Panc1 (cell line): ENCODE results near the gene FGF19.

ENCODE experiments used
- POLR2AphosphoS5 ChIP-seq: IDR thresholded peaks from 2 replicates; pipeline ENCODE4 v1.6.1; 2012; ENCODE audit warnings: mild to moderate bottlenecking, low read depth, low read length, moderate library complexity
- SIN3A ChIP-seq: IDR thresholded peaks from 2 replicates; pipeline ENCODE4 v1.6.1; 2012; ENCODE audit warnings: low read depth, mild to moderate bottlenecking, low read length, moderate library complexity, borderline replicate concordance; ENCODE audit not compliant: insufficient read depth
- TCF7L2 ChIP-seq: IDR thresholded peaks from 2 replicates; pipeline ENCODE4 v1.6.1; 2011; ENCODE audit warnings: mild to moderate bottlenecking, low read depth, low read length, inconsistent platforms
- TF ChIP-seq, protein P1 (sequence below): fragments of 450-650 bp; IDR thresholded peaks from 2 replicates; pipeline ENCODE4 v1.5.1; 2017; ENCODE audit warnings: mild to moderate bottlenecking
- TF ChIP-seq, protein P2 (sequence below), 2 experiments: IDR thresholded peaks; 2 replicates each; pipeline ENCODE4 v1.6.1; 2011 to 2012; ENCODE audit warnings: low read depth in 2 of 2, control low read depth in 1 of 2, low read length in 1 of 2, mild to moderate bottlenecking in 1 of 2, moderate library complexity in 1 of 2; ENCODE audit not compliant: insufficient read depth in 1 of 2

DNA sequence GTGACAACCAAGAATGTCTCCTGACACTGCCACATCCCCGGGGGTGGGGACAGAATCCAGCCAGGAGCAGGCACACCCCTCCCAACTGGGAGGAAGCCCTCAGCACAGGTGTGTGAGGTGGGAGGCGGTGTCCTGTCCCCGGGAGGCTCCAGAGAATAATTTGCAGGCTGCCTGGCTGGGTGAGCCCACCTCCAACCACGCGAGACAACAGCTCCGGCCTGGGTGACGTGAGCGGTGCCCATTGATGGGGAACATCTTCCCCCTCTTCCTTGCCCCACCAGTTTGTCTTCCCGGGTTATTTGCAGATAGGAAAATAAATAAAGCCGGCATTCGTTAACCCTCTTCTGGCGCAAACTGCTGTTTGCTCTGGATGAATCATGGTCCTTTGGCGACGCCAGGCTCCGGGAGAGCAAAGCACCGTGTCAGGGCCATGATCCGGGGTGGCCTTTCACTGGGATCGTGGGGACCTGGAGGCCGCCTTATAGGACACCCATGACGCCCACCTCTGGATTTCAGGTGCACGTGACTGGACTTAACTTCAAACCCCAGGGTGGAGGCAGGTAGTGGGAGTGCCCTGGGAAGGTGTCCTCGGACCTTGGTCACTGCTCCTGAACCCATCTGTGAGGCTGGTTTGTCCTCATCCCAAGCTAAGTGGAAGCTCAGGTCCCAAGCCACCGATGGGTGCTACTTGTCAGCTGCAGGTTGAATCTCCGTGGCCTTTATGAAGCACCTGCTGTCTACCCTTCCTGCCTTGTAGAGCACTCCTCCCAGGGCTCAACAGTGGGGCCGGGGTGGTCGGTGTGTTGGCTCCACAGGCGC, 49.0 kb downstream of the FGF19 start:
- TF ChIP-seq, protein P1, sequence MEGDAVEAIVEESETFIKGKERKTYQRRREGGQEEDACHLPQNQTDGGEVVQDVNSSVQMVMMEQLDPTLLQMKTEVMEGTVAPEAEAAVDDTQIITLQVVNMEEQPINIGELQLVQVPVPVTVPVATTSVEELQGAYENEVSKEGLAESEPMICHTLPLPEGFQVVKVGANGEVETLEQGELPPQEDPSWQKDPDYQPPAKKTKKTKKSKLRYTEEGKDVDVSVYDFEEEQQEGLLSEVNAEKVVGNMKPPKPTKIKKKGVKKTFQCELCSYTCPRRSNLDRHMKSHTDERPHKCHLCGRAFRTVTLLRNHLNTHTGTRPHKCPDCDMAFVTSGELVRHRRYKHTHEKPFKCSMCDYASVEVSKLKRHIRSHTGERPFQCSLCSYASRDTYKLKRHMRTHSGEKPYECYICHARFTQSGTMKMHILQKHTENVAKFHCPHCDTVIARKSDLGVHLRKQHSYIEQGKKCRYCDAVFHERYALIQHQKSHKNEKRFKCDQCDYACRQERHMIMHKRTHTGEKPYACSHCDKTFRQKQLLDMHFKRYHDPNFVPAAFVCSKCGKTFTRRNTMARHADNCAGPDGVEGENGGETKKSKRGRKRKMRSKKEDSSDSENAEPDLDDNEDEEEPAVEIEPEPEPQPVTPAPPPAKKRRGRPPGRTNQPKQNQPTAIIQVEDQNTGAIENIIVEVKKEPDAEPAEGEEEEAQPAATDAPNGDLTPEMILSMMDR, result no peak
- TF ChIP-seq POLR2AphosphoS5, result peak; percentile 85
- peak; percentile 52; the same call in 1 of the 2 replicates for TF ChIP-seq TCF7L2
- TF ChIP-seq, protein P2, sequence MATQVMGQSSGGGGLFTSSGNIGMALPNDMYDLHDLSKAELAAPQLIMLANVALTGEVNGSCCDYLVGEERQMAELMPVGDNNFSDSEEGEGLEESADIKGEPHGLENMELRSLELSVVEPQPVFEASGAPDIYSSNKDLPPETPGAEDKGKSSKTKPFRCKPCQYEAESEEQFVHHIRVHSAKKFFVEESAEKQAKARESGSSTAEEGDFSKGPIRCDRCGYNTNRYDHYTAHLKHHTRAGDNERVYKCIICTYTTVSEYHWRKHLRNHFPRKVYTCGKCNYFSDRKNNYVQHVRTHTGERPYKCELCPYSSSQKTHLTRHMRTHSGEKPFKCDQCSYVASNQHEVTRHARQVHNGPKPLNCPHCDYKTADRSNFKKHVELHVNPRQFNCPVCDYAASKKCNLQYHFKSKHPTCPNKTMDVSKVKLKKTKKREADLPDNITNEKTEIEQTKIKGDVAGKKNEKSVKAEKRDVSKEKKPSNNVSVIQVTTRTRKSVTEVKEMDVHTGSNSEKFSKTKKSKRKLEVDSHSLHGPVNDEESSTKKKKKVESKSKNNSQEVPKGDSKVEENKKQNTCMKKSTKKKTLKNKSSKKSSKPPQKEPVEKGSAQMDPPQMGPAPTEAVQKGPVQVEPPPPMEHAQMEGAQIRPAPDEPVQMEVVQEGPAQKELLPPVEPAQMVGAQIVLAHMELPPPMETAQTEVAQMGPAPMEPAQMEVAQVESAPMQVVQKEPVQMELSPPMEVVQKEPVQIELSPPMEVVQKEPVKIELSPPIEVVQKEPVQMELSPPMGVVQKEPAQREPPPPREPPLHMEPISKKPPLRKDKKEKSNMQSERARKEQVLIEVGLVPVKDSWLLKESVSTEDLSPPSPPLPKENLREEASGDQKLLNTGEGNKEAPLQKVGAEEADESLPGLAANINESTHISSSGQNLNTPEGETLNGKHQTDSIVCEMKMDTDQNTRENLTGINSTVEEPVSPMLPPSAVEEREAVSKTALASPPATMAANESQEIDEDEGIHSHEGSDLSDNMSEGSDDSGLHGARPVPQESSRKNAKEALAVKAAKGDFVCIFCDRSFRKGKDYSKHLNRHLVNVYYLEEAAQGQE (IDR thresholded peaks at IDR 0.05; ENCODE audit: insufficient read depth in 1 of 2, low read depth in 2 of 2, low read length in 1 of 2), result no peak
- TF ChIP-seq SIN3A, result 0 out of 2 replicates have a peak, but pooled peaks have one; percentile 51
